Prostate gland (tissue), 2 donors: Measurements from ENCODE around the gene MEGF8. TPM values are rescaled to one million over a fixed set of nuclear protein-coding genes. Genes with fewer than 3 reads are reported as not detected.

Source experiments
- DNase-seq: peaks from one replicate; pipeline ENCODE4 v3.0.0-alpha.2; 2019; ENCODE audit warnings: low spot score
- H3K27ac ChIP-seq, 2 donors: fragments of 200-600 bp; sonication (generic); 2 replicates each; pipeline ENCODE4 v1.5.1; 2017 to 2019
- H3K27me3 ChIP-seq: fragments of 200-600 bp; sonication (generic); replicated peaks from 2 replicates; pipeline ENCODE4 v1.5.1; 2019; ENCODE audit not compliant: insufficient read depth
- H3K36me3 ChIP-seq, 2 donors: fragments of 200-600 bp; sonication (generic); 1 replicate in 1 of 2; 2 replicates in 1 of 2; pipeline versions ENCODE4 v1.5.1 to v1.8.1; 2017 to 2019
- H3K4me1 ChIP-seq: fragments of 200-600 bp; sonication (generic); replicated peaks from 2 replicates; pipeline ENCODE4 v1.5.1; 2019
- H3K4me3 ChIP-seq, 2 donors: fragments of 200-600 bp; sonication (generic); 2 replicates each; pipeline ENCODE4 v1.5.1; 2017 to 2019
- H3K9me3 ChIP-seq: fragments of 200-600 bp; sonication (generic); 2 replicates; pipeline ENCODE4 v1.5.1; 2017
- POLR2A ChIP-seq: fragments of 450-650 bp; IDR thresholded peaks from one replicate; pipeline ENCODE4 v1.6.1; 2016; ENCODE audit warnings: antibody characterized with exemption, mild to moderate bottlenecking
- POLR2AphosphoS5 ChIP-seq: sonication (generic); formaldehyde crosslinking; IDR thresholded peaks from one replicate; pipeline ENCODE4 v1.6.1; 2017; ENCODE audit warnings: antibody characterized with exemption
- WGBS: methylation state at CpG from one replicate; pipeline ENCODE4 v1.1.5; 2018; 5-methylcytosine and 5-hydroxymethylcytosine counted together
- intact Hi-C: fragments of 100-400 bp; cut with DNase I; formaldehyde crosslinking; loops from one replicate; pipeline ENCODE4 v1.14.2; 2022
- total RNA-seq, 2 donors: library from RNA; depleted of rRNA; stranded (reverse); fragments of >200 nt; gene quantifications; one replicate each; pipeline ENCODE4 v1.1.0, GENCODE V29; 2016
- TF ChIP-seq, protein P1 (sequence below), 4 experiments: fragments of 200-600 bp in 2 of 4; fragments of 450-650 bp in 2 of 4; sonication (generic) in 2 of 4; IDR thresholded peaks; 1 replicate in 3 of 4; 2 replicates in 1 of 4; pipeline ENCODE4 v1.5.1; 2016 to 2019; ENCODE audit warnings: antibody characterized with exemption in 4 of 4, mild to moderate bottlenecking in 2 of 4, moderate library complexity in 2 of 4

MEGF8 gene
- total RNA-seq, 2 donors from 2014 or later, result 22.8 to 30.7 TPM

DNA sequence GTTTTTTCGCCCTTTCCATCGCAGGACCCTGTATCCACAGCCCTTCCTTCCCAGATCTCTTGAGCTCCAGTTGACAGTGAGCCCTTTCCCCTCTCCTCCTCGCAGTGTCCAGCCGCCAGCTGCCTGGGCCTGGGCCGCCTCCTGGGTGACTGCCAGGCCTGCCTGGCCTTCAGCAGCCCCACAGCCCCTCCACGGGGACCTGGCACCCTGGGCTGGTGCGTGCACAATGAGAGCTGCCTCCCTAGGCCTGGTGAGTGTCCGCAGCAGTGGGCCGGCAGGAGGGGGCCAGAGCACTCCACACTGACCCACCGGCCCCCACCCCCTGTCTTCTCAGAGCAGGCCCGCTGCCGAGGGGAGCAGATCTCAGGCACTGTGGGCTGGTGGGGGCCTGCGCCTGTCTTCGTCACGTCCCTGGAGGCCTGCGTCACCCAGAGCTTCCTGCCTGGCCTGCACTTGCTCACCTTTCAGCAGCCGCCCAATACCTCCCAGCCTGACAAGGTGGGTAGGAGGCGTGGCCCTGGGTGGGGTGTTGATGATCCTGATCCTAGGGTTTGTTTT is 19.0 kb downstream of the MEGF8 start:
- Histone ChIP-seq H3K4me3 (no peak overlapping the region), H3K27me3 (no peaks in the 10 kb centered on the region), H3K9me3 (no peaks in the 10 kb centered on the region), H3K4me1 (no peaks in the 10 kb centered on the region), H3K36me3 (peaks cover 0 to 4% of the 10 kb centered on the region in 2 donors), H3K27ac (no peak overlapping the region)
- TF ChIP-seq, protein P1, sequence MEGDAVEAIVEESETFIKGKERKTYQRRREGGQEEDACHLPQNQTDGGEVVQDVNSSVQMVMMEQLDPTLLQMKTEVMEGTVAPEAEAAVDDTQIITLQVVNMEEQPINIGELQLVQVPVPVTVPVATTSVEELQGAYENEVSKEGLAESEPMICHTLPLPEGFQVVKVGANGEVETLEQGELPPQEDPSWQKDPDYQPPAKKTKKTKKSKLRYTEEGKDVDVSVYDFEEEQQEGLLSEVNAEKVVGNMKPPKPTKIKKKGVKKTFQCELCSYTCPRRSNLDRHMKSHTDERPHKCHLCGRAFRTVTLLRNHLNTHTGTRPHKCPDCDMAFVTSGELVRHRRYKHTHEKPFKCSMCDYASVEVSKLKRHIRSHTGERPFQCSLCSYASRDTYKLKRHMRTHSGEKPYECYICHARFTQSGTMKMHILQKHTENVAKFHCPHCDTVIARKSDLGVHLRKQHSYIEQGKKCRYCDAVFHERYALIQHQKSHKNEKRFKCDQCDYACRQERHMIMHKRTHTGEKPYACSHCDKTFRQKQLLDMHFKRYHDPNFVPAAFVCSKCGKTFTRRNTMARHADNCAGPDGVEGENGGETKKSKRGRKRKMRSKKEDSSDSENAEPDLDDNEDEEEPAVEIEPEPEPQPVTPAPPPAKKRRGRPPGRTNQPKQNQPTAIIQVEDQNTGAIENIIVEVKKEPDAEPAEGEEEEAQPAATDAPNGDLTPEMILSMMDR (IDR thresholded peaks at IDR 0.05), result no peak
- TF ChIP-seq POLR2AphosphoS5 (no peak), POLR2A (no peak)
- no peak for DNase-seq
- WGBS, result 85% methylated on average over 18 of the region's 18 CpGs
- intact Hi-C loops, result no loop called here

DNA sequence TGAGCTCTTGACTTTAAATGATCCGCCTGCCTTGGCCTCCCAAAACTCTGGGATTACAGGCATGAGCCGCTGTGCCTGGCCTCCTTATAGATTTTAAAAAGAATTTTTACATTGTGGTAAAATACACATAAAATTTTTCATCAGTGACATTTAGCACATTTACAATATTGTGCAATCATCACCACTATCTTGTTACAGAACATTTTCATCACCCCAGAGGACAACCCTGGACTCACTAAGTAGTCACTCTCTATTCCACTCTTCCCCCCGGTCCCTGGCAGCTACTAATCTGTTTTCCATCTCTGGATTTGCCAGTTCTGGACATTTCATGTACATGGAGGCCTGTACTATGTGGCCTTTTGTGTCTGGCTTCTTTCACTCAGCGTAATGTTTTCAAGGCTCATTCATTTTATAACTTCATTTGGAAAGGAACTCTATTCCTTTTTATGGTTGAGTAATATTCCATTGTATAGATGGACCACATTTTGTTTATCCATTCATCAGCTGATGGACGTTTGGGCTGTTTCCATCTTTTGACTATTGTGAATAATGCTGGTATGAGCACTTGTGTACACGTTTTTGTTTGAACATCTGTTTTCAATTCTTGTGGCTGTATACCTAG is 19.9 kb downstream of the MEGF8 start:
- intact Hi-C loops, result no loop called here

DNA sequence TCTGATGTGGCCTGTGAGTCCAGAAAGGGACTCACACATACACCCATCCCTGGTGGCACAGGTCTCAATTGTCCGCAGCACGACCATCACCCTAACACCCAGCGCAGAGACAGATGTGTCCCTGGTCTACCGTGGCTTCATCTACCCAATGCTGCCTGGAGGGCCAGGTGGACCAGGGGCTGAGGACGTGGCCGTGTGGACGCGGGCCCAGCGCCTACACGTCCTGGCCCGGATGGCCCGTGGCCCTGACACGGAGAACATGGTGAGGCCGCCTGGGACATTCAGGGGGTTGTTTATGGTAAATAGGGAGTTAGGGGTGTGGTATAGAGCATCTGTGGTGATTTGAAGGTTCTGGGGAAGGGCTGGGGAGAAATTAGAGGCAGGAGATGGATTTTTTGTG is 22.8 kb downstream of the MEGF8 start:
- WGBS, result 94% methylated on average over 14 of the region's 14 CpGs
- TF ChIP-seq POLR2A, result no peak
- TF ChIP-seq, protein P1 (IDR thresholded peaks at IDR 0.05), result no peak
- TF ChIP-seq POLR2AphosphoS5, result no peak
- no peak overlapping the region for H3K27ac ChIP-seq
- no peaks in the 10 kb centered on the region for H3K27me3 ChIP-seq
- no peaks in the 10 kb centered on the region for H3K4me1 ChIP-seq
- DNase-seq, result no peak
- intact Hi-C loops, result no loop called here
- H3K36me3 ChIP-seq, result peaks cover 0 to 4% of the 10 kb centered on the region in 2 donors
- no peak overlapping the region for H3K4me3 ChIP-seq
- H3K9me3 ChIP-seq, result no peaks in the 10 kb centered on the region

More for the DNA sequence above, 19.9 kb downstream of the MEGF8 start:
- 83% methylated on average over 6 of the region's 6 CpGs for whole genome bisulfite sequencing
- Histone ChIP-seq H3K4me3 (no peak overlapping the region), H3K4me1 (no peaks in the 10 kb centered on the region), H3K27me3 (no peaks in the 10 kb centered on the region), H3K27ac (no peak overlapping the region), H3K36me3 (peaks cover 0 to 4% of the 10 kb centered on the region in 2 donors), H3K9me3 (no peaks in the 10 kb centered on the region)
- TF ChIP-seq, protein P1 (IDR thresholded peaks at IDR 0.05), result no peak
- TF ChIP-seq POLR2A (no peak), POLR2AphosphoS5 (no peak)
- DNase-seq, result no peak

DNA sequence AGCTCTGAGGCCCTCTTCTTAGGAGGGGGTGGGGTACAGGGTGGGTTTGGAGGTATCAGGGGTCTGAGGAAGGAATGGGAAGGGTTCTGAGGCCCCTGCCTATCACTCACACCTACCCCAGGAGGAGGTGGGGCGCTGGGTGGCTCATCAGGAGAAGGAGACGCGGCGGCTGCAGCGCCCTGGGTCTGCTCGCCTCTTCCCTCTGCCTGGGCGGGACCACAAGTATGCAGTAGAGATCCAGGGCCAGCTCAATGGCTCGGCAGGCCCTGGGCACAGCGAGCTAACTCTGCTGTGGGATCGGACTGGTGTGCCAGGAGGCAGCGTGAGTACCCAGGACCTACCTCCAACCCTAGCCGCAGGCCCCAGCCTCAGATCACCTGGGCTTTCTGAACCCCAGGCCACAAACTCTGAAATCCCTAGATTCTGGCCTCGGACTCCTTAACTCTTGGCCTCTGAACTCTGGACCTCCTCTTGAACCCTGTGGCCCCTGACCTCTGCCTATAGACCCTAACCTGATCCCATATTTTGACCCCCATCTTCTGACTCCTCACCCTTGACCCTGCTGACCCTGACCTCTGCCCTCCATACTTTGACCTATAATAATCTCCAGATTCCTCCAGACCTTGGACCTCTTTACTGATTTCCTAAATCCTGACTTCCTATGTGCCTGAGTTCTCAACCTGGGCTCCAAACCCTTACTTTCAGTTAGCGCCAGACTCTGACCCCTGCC is 24.1 kb downstream of the MEGF8 start:
- H3K27me3 ChIP-seq, result no peaks in the 10 kb centered on the region
- intact Hi-C loops, result no loop called here
- TF ChIP-seq POLR2AphosphoS5 (no peak), POLR2A (no peak)
- TF ChIP-seq, protein P1 (IDR thresholded peaks at IDR 0.05), result no peak
- peaks cover 0 to 4% of the 10 kb centered on the region in 2 donors for H3K36me3 ChIP-seq
- H3K4me1 ChIP-seq, result no peaks in the 10 kb centered on the region
- 89% methylated on average over 14 of the region's 14 CpGs for WGBS
- no peak overlapping the region for H3K27ac ChIP-seq
- H3K9me3 ChIP-seq, result no peaks in the 10 kb centered on the region
- DNase-seq, result no peak
- H3K4me3 ChIP-seq, result no peak overlapping the region
